ES-I3 (cell line): Measurements from ENCODE around the gene RASSF5.

Source experiments
- H3K36me3 ChIP-seq: 2 replicates; pipeline ENCODE4 v1.6.1; 2013; ENCODE audit warnings: mild to moderate bottlenecking, low read length, control low read depth, moderate library complexity; ENCODE audit not compliant: insufficient read depth
- H3K4me1 ChIP-seq: 2 replicates; pipeline ENCODE4 v1.6.1; 2013; ENCODE audit warnings: mild to moderate bottlenecking, control low read depth, low read length; ENCODE audit not compliant: insufficient read depth
- H3K9ac ChIP-seq: 2 replicates; pipeline ENCODE4 v1.6.1; 2013; ENCODE audit warnings: low read depth, mild to moderate bottlenecking, low read length, moderate library complexity
- H3K9me3 ChIP-seq: 2 replicates; pipeline ENCODE4 v1.6.1; 2013; ENCODE audit warnings: mild to moderate bottlenecking, low read length, moderate library complexity; ENCODE audit not compliant: control insufficient read depth, insufficient read depth

RASSF5 gene

GRCh38 chr1:206496131-206496793, 11.1 kb upstream of the RASSF5 start:
- peaks cover 4% of the 10 kb centered on the region for H3K36me3 ChIP-seq
- peaks cover 12% of the 10 kb centered on the region; the same call in 1 of the 2 replicates for H3K4me1 ChIP-seq
- H3K9me3 ChIP-seq: no peaks in the 10 kb centered on the region
- H3K9ac ChIP-seq: no peak overlapping the region

DNA sequence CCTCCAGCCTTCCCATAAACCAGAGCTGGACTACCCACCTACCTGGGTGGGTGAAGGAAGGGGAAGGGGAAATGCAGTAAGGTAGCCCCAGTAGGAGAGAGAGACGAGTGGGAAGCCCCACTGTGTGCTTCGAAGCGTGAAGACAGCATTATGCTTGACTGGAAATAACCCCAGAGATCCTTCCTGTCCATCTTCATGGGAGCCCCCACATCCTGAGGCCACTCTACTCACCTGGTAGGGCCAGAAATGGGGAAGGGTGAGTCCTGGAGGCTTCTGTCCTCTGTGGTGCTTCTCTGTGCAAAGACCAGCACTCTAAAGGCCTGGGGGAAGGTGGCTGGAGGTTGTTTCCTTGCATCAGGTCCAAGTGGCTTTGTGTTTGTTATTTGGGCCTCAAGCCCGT, 10.0 kb upstream of the RASSF5 start:
- no peaks in the 10 kb centered on the region for H3K9me3 ChIP-seq
- H3K4me1 ChIP-seq: peaks cover 12% of the 10 kb centered on the region; the same call in 1 of the 2 replicates
- H3K36me3 ChIP-seq: no peaks in the 10 kb centered on the region
- no peak overlapping the region for H3K9ac ChIP-seq

DNA sequence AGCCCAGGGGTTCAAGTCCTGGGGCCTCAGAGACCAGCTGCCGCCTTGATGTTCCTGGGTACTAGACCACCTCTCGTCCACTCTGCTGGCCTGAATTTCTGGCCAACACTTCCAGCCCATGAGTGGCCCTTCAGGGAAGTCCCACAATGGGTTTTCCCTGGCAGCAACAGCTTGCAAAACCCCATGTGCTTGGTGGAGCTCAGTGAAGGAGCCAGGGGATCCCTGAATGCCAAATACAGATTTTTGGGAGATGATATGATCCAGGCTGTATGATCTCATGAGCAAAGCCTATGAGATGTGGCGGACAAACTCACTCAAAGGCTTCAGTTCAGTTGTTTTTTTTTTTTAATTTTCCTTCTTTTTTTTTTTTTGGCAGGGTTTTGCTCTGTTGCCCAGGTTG, 9.6 kb upstream of the RASSF5 start:
- H3K4me1 ChIP-seq: peaks cover 12% of the 10 kb centered on the region; the same call in 1 of the 2 replicates
- H3K36me3 ChIP-seq: no peaks in the 10 kb centered on the region
- no peak overlapping the region for H3K9ac ChIP-seq
- no peaks in the 10 kb centered on the region for H3K9me3 ChIP-seq

- no peak overlapping the region for H3K9ac ChIP-seq
- peaks cover 12% of the 10 kb centered on the region; the same call in 1 of the 2 replicates for H3K4me1 ChIP-seq
- no peaks in the 10 kb centered on the region for H3K36me3 ChIP-seq
- H3K9me3 ChIP-seq: no peaks in the 10 kb centered on the region
Measured at GRCh38 chr1:206498685-206499084, 8.6 kb upstream of the RASSF5 start.

DNA sequence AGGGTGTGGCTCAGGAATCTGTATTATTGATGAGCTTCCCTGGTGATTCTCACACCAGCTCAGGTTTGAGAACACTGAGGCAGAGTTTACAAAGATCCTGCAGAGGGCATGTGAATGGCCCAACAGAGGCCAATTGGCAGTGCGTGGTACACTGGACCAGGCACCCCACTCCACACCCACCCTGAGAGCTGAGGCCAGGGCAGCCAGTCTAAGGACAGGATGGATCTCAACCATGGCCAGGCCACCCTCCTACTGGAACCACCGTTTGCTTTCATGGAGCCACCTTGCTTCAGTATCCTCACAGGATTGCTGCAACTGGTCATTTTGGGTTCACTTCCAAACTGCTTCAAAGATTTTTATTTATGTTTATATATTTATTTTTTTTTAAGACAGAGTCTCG, 7.3 kb upstream of the RASSF5 start:
- no peaks in the 10 kb centered on the region for H3K9me3 ChIP-seq
- H3K4me1 ChIP-seq: peaks cover 15% of the 10 kb centered on the region; the same call in 1 of the 2 replicates
- H3K36me3 ChIP-seq: no peaks in the 10 kb centered on the region
- no peak overlapping the region for H3K9ac ChIP-seq

GRCh38 chr1:206501881-206502280, 5.5 kb upstream of the RASSF5 start:
- Histone ChIP-seq H3K9me3 (no peaks in the 10 kb centered on the region), H3K36me3 (no peaks in the 10 kb centered on the region), H3K4me1 (peaks cover 15% of the 10 kb centered on the region; the same call in 1 of the 2 replicates), H3K9ac (no peak overlapping the region)

- H3K9ac ChIP-seq: no peak overlapping the region
- no peaks in the 10 kb centered on the region for H3K9me3 ChIP-seq
- peaks cover 15% of the 10 kb centered on the region; the same call in 1 of the 2 replicates for H3K4me1 ChIP-seq
- H3K36me3 ChIP-seq: no peaks in the 10 kb centered on the region
Measured at GRCh38 chr1:206502403-206502802, 4.9 kb upstream of the RASSF5 start.

GRCh38 chr1:206502812-206503211, 4.5 kb upstream of the RASSF5 start:
- H3K9me3 ChIP-seq: no peaks in the 10 kb centered on the region
- no peak overlapping the region for H3K9ac ChIP-seq
- H3K4me1 ChIP-seq: peaks cover 15% of the 10 kb centered on the region; the same call in 1 of the 2 replicates
- H3K36me3 ChIP-seq: no peaks in the 10 kb centered on the region

DNA sequence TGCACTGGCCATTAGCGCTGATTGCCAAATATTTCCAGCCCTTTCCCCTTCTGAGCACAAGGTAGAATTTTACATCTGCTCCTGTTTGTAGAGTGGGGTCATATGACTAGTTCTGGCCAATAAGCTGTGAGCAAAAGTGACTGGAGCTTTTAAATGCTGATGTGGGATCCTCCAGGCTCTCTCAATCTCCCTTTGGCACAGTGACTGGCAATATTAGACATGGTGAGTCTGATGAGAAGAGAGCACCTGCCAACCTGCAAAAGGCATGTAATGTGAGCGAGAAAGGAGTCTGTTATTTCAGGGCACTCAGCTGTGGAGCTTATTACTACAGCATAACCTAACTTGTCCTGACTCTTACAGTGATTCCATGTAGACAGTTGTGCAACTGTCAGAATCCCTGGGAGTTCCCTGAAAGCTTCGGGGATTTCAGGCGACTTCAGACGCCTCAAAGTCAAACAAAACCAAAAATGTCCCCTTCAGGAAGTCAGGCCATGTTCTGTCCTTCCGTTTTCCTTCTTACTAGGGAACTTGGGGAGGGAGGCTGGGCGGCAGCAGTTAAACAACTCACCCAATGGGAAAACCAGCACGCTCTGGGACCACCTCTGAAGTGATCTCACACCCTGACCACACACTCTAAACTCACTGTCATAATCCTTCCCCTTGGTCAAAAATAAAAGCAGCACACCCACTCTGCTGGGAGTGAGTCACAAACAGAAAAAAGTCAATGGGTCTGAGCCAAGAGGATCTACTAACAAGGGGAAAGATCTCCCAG, 3.6 kb upstream of the RASSF5 start:
- no peak overlapping the region for H3K9ac ChIP-seq
- H3K4me1 ChIP-seq: peaks cover 10% of the 10 kb centered on the region; the same call in 1 of the 2 replicates
- H3K9me3 ChIP-seq: no peaks in the 10 kb centered on the region
- no peaks in the 10 kb centered on the region for H3K36me3 ChIP-seq

DNA sequence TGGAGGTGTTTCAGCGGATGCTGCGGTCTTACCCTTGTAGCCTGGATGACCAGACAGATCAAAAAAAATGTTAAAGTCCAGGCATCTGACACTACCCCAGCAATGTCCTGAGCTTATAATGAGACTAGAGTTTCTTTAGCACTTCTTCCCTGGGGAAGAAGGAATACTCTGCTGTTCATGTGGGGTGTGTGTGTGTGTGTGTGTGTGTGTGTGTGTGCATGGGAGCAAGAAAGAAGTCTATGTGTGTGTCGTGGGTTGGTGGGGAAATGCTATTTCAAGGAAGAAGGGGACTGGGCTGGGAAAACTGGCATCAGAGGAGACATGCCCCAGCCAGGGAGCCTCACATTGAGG, 3.0 kb upstream of the RASSF5 start:
- peaks cover 8% of the 10 kb centered on the region; the same call in 1 of the 2 replicates for H3K4me1 ChIP-seq
- H3K9ac ChIP-seq: no peak overlapping the region
- no peaks in the 10 kb centered on the region for H3K36me3 ChIP-seq
- H3K9me3 ChIP-seq: no peaks in the 10 kb centered on the region

DNA sequence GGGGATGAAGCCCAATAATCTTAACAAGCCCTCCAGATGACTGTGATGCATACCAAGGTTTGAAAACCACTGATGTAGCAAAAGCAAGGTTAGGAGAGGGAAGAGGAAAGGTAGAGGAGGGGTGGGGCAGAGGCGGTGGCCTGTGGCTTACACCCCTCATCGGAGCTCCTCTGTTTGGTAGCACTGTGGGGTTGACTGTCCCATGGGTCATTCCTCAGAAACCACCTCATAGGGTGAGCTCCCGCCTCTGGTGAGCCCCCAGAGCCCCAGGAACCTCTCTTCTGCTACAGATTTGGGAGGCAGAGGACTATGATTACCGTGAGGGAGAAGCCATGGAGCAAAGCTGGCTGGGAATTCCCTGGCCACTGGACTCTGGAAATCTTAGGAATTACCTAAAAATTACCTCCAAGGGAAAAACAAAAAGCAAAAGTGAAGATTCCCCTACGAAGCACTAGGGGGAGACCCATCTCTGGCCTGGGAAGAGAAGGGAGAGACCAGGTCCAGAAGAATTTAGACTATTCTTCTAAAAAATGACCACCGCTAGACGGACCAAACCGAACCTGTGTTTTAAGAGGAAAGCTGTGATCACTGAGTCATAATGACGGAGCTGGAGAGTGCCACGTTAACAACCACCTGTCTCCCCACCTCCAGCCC, 1.5 kb upstream of the RASSF5 start:
- H3K36me3 ChIP-seq: no peaks in the 10 kb centered on the region
- no peaks in the 10 kb centered on the region for H3K9me3 ChIP-seq
- H3K9ac ChIP-seq: peak overlapping the region; percentile 84; the same call in 1 of the 2 replicates
- H3K4me1 ChIP-seq: peaks cover 5% of the 10 kb centered on the region; the same call in 1 of the 2 replicates

DNA sequence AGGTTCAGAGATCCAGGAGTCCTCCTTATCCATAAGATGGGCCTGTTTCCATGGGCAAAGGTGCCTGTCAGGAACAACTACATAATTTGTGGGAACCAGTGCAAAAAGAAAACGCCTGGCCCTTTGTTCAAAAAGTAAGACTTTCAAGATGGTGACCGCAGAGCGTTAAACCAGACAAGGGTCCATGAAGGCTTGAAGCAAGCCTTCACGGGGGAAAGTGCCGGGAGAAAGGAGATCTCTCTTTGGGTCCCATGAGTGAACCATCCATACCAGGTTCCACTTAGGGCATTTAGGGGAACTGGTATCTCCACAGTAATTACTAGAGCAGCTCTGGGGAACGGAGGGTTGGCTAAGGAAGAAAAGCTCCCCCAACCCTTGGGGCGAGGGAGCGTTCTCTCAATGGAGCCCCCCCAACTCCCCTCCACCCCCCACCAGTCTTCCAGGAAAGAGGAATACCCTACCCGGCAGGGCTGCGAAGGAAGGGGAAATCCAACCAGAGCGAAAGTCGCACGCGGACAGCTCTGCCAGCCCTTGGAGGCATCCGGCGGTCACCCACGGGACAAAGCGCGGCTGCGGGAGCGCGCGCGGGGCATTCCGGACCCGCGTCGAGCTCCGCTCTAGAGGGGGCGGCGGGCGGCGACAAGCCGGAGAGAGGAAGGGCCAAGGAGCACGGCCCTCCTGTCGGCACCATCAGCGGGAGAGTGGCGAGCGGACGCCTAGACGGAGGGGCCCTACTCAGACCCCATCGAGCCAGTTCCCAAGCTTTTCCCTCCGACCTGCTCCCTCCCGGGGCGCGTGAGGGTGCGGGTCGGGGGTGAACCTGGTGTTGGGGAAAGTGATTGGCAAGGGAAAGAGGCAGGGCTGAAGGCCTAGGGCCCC, 687 bp upstream of the RASSF5 start:
- H3K4me1 ChIP-seq: peaks cover 5% of the 10 kb centered on the region
- no peaks in the 10 kb centered on the region for H3K36me3 ChIP-seq
- H3K9me3 ChIP-seq: no peaks in the 10 kb centered on the region
- peak overlapping the region; percentile 84; the same call in 1 of the 2 replicates for H3K9ac ChIP-seq

- Histone ChIP-seq H3K9me3 (no peaks in the 10 kb centered on the region), H3K9ac (peak overlapping the region; percentile 84; the same call in 1 of the 2 replicates), H3K4me1 (peaks cover 18% of the 10 kb centered on the region), H3K36me3 (no peaks in the 10 kb centered on the region)
Measured at GRCh38 chr1:206508130-206508889, 979 bp downstream of the RASSF5 start.
